ENCODE measurements around the gene GOLT1A. TPM values are rescaled to one million over a fixed set of nuclear protein-coding genes. Genes with fewer than 3 reads are reported as not detected.

Gene GOLT1A
- total RNA-seq, 1 donor from 2014 or later, result 4.2 TPM

GRCh38 chr1:204225841-204226735 is 12.3 kb upstream of the GOLT1A start:
- Mint-ChIP-seq H3K4me1 (ENCODE audit: low read depth) (peaks cover 8% of the 10 kb centered on the region), H3K27me3 (no peaks in the 10 kb centered on the region), H3K4me3 (ENCODE audit: low read depth) (no peak overlapping the region), H3K27ac (peak overlapping the region; percentile 13), H3K9me3 (ENCODE audit: low read depth) (no peaks in the 10 kb centered on the region), H3K36me3 (ENCODE audit: insufficient read depth) (peaks cover 20% of the 10 kb centered on the region)
- TF ChIP-seq, protein P1, sequence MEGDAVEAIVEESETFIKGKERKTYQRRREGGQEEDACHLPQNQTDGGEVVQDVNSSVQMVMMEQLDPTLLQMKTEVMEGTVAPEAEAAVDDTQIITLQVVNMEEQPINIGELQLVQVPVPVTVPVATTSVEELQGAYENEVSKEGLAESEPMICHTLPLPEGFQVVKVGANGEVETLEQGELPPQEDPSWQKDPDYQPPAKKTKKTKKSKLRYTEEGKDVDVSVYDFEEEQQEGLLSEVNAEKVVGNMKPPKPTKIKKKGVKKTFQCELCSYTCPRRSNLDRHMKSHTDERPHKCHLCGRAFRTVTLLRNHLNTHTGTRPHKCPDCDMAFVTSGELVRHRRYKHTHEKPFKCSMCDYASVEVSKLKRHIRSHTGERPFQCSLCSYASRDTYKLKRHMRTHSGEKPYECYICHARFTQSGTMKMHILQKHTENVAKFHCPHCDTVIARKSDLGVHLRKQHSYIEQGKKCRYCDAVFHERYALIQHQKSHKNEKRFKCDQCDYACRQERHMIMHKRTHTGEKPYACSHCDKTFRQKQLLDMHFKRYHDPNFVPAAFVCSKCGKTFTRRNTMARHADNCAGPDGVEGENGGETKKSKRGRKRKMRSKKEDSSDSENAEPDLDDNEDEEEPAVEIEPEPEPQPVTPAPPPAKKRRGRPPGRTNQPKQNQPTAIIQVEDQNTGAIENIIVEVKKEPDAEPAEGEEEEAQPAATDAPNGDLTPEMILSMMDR (IDR thresholded peaks at IDR 0.05; ENCODE audit: unreplicated experiment), result no peak
- DNase-seq (ENCODE audit: low spot score, unreplicated experiment), result no peak

- TF ChIP-seq, protein P1 (IDR thresholded peaks at IDR 0.05; ENCODE audit: unreplicated experiment), result no peak
- peaks cover 18% of the 10 kb centered on the region for H3K36me3 Mint-ChIP-seq (ENCODE audit: insufficient read depth)
- H3K9me3 Mint-ChIP-seq (ENCODE audit: low read depth), result no peaks in the 10 kb centered on the region
- no peaks in the 10 kb centered on the region for H3K27me3 Mint-ChIP-seq
- no peak for DNase-seq (ENCODE audit: low spot score, unreplicated experiment)
- H3K4me1 Mint-ChIP-seq (ENCODE audit: low read depth), result peaks cover 8% of the 10 kb centered on the region
- H3K27ac Mint-ChIP-seq, result no peak overlapping the region
- no peak overlapping the region for H3K4me3 Mint-ChIP-seq (ENCODE audit: low read depth)
Observed at GRCh38 chr1:204224655-204225054, 10.9 kb upstream of the GOLT1A start.

GRCh38 chr1:204223129-204223860 is 9.5 kb upstream of the GOLT1A start:
- H3K4me3 Mint-ChIP-seq (ENCODE audit: low read depth), result no peak overlapping the region
- H3K27me3 Mint-ChIP-seq, result no peaks in the 10 kb centered on the region
- H3K36me3 Mint-ChIP-seq (ENCODE audit: insufficient read depth), result peaks cover 13% of the 10 kb centered on the region
- no peak for DNase-seq (ENCODE audit: low spot score, unreplicated experiment)
- TF ChIP-seq, protein P1 (IDR thresholded peaks at IDR 0.05; ENCODE audit: unreplicated experiment), result no peak
- no peaks in the 10 kb centered on the region for H3K9me3 Mint-ChIP-seq (ENCODE audit: low read depth)
- peaks cover 8% of the 10 kb centered on the region for H3K4me1 Mint-ChIP-seq (ENCODE audit: low read depth)
- H3K27ac Mint-ChIP-seq, result no peak overlapping the region

- H3K36me3 Mint-ChIP-seq (ENCODE audit: insufficient read depth), result peaks cover 13% of the 10 kb centered on the region
- peaks cover 8% of the 10 kb centered on the region for H3K4me1 Mint-ChIP-seq (ENCODE audit: low read depth)
- DNase-seq (ENCODE audit: low spot score, unreplicated experiment), result no peak
- H3K4me3 Mint-ChIP-seq (ENCODE audit: low read depth), result no peak overlapping the region
- H3K27me3 Mint-ChIP-seq, result no peaks in the 10 kb centered on the region
- TF ChIP-seq, protein P1 (IDR thresholded peaks at IDR 0.05; ENCODE audit: unreplicated experiment), result no peak
- no peaks in the 10 kb centered on the region for H3K9me3 Mint-ChIP-seq (ENCODE audit: low read depth)
- no peak overlapping the region for H3K27ac Mint-ChIP-seq
Observed at GRCh38 chr1:204222764-204223055, 8.9 kb upstream of the GOLT1A start.

DNA sequence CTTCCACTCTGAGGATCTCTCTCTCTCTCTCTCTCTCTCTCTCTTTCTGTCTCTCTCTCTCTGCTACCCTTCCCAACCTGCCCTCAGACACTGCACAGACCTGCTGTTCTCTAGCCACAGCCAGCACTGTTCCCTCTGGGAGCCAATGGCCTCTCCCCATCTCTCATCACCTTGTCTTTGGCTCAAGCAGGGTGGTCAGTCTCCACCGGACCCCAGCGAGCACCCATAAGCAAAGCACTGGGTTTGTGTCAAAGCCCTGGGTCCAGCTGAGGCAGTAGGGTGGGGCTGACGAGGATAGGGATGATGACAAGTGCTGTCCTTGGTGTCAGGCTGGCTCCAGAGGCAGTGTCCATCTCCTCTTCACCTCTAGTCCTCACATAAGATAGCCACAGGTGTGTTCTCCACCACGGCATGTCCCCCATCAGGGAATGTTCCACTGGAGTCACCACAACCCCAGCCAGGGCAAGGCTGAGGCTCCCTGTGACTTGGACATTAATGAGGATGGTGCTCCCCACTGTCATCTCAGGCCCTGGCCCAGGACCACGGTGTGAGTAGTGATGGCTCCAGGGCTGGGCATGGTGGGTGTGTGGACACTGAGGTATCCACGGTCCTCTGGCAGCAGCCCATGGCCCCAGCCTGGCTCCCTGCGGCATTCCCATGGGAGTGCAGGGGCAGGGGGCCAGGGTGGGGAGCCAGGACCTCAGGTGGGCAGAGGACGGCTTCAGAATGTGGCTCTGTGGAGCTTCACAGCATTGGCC is 8.4 kb upstream of the GOLT1A start:
- H3K9me3 Mint-ChIP-seq (ENCODE audit: low read depth), result no peaks in the 10 kb centered on the region
- no peaks in the 10 kb centered on the region for H3K27me3 Mint-ChIP-seq
- TF ChIP-seq, protein P1 (IDR thresholded peaks at IDR 0.05; ENCODE audit: unreplicated experiment), result no peak
- H3K4me1 Mint-ChIP-seq (ENCODE audit: low read depth), result peaks cover 7% of the 10 kb centered on the region
- peaks cover 10% of the 10 kb centered on the region for H3K36me3 Mint-ChIP-seq (ENCODE audit: insufficient read depth)
- H3K27ac Mint-ChIP-seq, result no peak overlapping the region
- no peak for DNase-seq (ENCODE audit: low spot score, unreplicated experiment)
- no peak overlapping the region for H3K4me3 Mint-ChIP-seq (ENCODE audit: low read depth)

Data from progenitor cell of endocrine pancreas (in vitro differentiated cells).